ENCODE measurements around the gene TRMT11.
"Not testable (repeated sequence)": the region's sequence is repeated elsewhere in the genome, so short reads cannot be mapped to it uniquely, and the experiment has no call there.

TRMT11 gene

GRCh38 chr6:125994670-125995488 is 8.5 kb downstream of the TRMT11 start:
- no peak for DNase-seq (ENCODE audit: low spot score)

DNA sequence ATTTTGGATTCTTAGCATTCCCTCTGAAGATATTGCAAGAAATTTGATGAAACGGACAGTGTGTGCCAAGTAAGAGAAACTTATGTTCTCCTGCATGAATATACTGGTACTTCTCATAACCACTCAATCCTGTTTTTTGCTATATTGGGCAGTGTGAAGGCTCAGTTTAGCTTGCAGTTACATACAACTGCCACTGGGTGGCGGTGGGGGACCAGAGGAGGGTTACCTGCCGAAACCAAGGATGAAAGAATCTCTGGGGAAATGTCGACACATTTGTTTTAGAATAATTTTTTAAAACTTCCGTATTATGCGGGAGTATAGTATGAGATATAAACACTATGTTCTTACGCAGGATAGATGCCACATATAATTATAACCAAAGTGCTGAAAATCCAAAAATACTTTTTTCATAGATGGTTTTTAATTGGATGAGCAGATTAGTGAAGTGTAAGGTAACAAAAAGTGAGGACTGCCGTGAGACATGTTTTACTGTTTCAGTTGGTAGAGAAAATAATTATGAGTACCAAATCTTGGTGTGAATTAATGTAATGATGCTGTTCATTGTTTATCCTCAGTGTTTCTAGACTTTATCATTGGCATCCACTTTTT is 9.7 kb downstream of the TRMT11 start:
- DNase-seq (ENCODE audit: low spot score) = peak; percentile 75

DNA sequence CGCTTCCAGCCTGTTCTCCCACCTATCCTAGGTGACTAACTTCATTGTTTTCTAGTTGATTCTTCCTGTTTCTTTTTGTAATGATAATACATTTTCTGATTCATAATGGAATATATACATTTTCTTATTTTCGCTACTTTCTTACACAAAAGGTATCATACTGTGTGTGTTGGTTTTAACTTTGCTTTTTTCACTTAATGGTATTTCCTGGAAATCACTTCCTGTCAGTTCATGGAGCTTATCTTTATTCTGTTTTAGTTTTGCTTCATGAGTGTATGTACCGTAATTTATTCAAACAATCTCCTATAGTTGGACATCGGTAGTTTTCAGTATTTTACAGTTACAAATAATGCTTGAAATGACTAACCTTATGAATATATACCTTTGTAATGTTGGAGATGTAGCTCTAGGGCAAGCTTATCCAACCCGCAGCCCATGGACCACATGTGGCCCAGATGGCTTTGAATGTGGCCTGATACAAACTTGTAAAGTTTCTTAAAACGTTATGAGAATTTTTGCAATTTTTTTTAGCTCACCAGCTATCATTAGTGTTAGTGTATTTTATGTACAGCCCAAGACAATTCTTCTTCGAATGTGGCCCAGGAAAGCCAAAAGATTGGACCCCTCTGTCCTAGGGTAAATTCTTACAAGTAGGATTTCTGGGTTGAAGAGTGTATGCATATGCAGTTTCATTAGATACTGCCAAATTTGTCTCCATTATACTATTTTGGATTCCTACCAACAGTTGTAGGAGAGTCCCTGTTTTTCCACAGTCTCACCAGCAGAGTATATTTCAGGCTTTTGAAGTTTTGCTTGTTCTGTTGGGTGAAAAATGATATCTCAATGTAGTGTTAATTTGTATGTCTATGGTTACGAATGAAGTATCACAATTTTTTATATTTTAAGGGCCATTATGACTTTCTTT is 16.7 kb downstream of the TRMT11 start:
- DNase-seq (ENCODE audit: low spot score) = no peak

DNA sequence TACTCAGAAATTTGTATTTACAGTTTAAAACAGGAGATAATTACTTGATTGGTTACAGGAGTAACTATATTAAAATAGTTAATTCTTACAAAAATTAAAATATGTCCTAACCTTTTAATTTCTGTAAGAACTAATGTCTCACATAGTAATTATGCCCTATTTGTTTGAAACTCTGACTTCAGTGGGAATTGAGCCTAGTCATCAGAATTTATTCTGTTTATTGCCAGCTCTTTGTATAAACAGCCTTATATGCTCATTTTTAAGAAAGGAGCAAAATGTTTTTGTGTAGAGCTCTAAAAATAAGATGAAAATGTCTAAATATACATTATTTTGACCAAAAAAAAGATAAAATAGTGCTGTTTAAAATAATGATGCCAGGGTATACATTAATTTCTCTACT is 21.5 kb downstream of the TRMT11 start:
- DNase-seq (ENCODE audit: low spot score) = no peak

GRCh38 chr6:126010040-126010439 is 23.7 kb downstream of the TRMT11 start:
- DNase-seq (ENCODE audit: low spot score) = no peak

DNA sequence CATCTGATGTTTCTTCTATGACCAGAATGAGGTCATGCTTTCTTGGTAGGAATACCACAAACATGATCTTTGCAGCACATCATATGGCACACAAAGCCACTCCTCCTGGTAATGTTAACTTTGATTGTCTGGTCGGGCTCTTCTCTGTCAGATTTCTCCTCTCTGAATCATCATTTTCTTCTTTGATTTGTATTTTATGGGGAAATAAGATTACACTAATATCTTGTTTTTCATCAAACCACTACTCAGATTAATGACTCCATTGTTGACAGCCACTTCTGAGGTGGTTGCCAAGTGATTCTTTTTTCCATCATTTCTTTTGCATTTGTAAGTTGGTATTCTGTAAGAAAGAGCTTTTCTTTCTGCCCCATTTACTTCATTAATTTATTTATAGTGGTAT is 29.5 kb downstream of the TRMT11 start:
- DNase-seq (ENCODE audit: low spot score) = no peak

DNA sequence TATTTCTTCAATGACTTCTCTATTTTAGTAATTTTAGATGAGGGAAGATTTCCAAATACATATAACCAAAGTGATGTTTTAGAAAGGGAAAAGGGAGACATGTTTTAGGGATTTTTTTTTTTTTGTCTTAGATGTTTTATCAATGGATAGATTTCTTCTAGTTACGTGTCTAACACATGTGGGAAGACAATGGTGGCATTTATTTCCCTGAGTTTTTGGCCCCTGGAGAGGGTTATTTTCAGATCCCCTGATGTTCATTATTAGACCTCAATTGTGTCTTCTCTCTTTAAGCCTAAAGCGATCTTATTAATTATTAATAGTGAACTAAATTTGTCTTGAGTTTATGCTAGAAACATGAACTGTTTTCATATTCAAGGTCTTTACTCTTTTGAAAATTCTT is 30.3 kb downstream of the TRMT11 start:
- no peak for DNase-seq (ENCODE audit: low spot score)

DNA sequence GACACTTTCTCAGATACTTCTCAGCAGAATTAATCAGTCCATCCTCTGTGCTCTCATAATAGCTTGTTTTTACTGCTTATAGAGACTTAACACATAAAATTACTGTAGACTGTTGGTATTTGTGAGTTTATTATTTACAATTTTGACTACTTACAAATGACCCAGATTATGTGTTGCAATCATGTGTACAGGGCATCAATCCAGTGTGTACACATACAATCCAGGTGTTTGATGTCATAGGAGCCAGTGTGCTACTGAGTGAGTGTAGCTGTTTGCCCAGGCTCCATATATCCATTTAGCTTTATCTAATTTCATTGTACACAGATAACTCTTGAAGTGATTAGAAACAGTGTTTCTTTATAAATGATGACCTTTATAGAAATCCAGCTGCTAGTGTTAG is 31.3 kb downstream of the TRMT11 start:
- DNase-seq (ENCODE audit: low spot score) = no peak

- DNase-seq (ENCODE audit: low spot score) = no peak
Measured at GRCh38 chr6:126020305-126021050, 34.1 kb downstream of the TRMT11 start.

DNA sequence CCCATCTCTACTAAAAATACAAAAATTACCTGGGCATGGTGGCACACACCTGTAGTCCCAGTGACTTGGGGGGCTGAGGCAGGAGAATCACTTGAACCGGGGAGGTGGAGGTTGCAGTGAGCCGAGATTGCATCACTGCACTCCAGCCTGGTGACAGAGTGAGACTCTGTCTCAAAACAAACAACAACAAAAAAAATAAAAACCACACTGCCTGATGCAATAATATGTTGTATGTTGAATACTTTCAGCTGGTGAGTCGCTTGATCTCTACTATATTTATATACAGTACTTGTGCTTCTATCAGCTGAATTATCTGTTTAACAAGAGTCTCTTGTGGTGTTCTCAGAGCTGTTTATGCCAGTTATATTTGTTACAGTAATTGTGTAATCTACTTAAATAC is 37.1 kb downstream of the TRMT11 start:
- not testable (repeated sequence) for DNase-seq (ENCODE audit: low spot score)

DNA sequence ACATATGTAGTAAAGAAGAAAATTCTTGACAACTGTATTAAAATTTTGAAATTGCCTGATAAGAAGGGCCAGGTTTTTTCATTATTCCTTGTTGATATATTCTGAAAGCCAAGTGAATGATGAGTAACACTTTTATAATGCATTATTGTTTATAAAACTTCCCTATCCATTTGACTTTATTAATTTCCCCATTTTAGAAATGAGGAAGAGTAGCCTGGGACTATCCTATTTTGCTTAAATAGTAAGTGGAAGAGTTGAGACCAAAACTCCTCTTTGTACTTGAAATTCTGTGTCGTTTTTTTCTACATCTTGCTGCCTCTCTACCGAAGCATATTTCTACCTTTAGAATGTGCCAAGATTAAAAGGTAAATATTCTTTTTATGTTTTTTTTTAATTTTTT is 39.7 kb downstream of the TRMT11 start:
- DNase-seq (ENCODE audit: low spot score) = no peak

- no peak for DNase-seq (ENCODE audit: low spot score)
Measured at GRCh38 chr6:126027601-126028000, 41.3 kb downstream of the TRMT11 start.

DNA sequence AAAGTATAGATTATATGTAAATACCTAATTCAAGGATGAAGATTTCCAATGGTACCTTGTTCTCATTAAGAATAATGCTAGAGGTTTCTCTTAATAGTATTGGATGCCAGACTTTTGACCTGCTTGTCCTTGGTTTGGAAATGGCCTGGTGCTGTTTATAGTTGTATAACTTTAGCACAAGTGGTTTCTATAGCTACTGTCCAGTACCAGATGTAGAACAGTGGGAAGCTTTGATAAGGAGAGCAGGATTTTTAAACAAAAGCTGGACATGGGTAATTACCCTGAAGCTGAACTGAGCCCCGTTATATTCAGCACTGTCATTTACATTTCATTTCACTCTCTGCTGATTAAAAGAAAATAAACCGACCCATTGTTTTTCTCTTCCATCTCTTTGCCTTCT is 43.7 kb downstream of the TRMT11 start:
- DNase-seq (ENCODE audit: low spot score) = no peak

GRCh38 chr6:126033696-126034095 is 47.4 kb downstream of the TRMT11 start:
- DNase-seq (ENCODE audit: low spot score) = peak; percentile 27

GRCh38 chr6:126034656-126035055 is 48.3 kb downstream of the TRMT11 start:
- DNase-seq (ENCODE audit: low spot score) = no peak

GRCh38 chr6:126035764-126036163 is 49.4 kb downstream of the TRMT11 start:
- DNase-seq (ENCODE audit: low spot score) = no peak

DNA sequence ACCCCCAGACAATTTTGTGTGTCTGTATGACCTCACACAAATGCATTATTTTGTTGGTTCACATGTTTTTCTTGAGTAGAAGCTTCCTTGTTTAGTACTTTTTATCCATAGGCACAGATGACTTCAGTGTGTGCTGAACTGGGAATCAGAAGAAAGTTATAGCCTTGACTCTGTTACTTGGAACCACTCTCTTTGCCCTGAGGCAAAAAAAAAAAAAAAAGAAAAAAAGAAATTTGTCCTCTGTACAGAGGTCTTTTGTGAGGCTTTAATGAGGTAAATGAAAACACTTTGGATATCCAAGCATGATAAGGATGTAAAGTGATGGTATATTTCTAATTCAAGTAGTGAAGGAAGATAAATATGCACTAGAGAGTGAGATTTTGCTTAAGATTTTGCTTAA is 51.9 kb downstream of the TRMT11 start:
- DNase-seq (ENCODE audit: low spot score) = no peak

DNA sequence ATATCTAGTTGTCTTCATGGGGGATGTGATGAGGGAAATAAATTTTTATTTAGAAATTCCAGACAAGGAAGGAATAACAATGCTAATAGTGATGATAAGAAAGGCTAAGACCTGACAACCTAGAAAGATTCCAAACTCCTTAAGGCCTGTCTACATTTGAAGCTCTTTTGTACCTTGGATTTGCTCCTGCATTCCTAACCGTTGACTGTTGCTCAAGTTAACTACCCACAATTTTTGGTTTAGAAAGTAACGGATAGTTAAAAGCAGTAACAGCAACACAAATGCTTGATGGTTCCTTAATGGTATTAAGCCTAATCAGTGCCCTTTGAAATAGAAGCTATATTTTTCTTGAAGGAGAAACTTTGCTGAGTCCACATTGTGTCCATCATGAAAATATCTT is 52.9 kb downstream of the TRMT11 start:
- no peak for DNase-seq (ENCODE audit: low spot score)

DNA sequence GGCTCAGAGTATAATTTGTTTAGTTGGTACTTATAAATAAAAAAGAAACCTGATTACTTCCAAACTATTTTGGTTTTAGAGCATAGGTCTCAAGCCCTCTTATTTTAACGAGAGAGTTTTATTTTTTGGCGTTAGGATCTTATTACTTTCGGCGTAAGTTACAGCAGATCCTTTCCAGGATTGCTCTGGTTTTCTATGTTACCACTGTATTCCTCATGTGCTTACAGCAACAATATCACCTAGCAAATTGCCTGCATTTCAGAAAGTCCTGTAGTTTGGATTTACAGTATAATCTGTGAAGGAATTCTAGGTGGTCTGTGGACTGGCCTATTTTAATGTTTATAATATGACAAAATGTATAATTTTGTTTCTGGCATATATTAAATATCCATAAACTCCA is 54.1 kb downstream of the TRMT11 start:
- no peak for DNase-seq (ENCODE audit: low spot score)

GRCh38 chr6:126040826-126041225 is 54.5 kb downstream of the TRMT11 start:
- DNase-seq (ENCODE audit: low spot score) = no peak

- DNase-seq (ENCODE audit: low spot score) = no peak
Measured at GRCh38 chr6:126041516-126041915, 55.2 kb downstream of the TRMT11 start.

DNA sequence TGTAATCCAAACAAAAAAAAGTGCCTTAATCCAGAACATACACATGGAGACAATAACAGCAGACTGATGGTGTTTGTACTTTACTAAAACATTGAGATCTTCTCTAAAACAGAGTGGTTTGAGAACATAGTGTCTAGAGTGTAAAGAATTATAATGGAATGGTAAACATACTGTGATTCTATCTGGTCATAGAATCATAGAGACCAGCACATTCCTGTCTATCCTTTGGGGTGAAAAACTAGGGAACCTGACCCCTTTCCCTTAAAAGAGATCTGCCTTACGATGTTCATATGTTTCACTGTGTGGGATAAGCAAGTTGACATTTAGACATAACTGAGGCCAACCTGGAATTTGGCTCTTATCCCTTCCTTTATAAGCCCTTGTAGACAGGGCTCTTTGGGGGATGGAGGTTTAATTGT is 55.7 kb downstream of the TRMT11 start:
- DNase-seq (ENCODE audit: low spot score) = no peak

Measured in putamen (tissue), 1 donor.